Peyer's patch (tissue), 4 donors: ENCODE results near the gene OSBPL5. TPM values are rescaled to one million over a fixed set of nuclear protein-coding genes. Genes with fewer than 3 reads are reported as not detected.

Experiments
- DNase-seq, 3 donors: peaks; one replicate each; pipeline ENCODE4 v3.0.0-alpha.2; 2017 to 2019
- H3K27ac ChIP-seq, 4 donors: fragments of 200-600 bp; sonication (generic); one replicate each; pipeline ENCODE4 v1.5.1; 2016 to 2019
- H3K27me3 ChIP-seq, 2 donors: fragments of 200-600 bp; sonication (generic); one replicate each; pipeline ENCODE4 v1.5.1; 2019
- H3K36me3 ChIP-seq, 3 donors: fragments of 200-600 bp; sonication (generic); one replicate each; pipeline ENCODE4 v1.5.1; 2016 to 2019
- H3K4me1 ChIP-seq, 4 donors: fragments of 200-600 bp; sonication (generic); one replicate each; pipeline ENCODE4 v1.5.1; 2016 to 2019
- H3K4me3 ChIP-seq, 4 donors: fragments of 200-600 bp; sonication (generic); 1 replicate in 3 of 4; 2 replicates in 1 of 4; pipeline ENCODE4 v1.5.1; 2016 to 2019; ENCODE audit warnings: mild to moderate bottlenecking in 1 of 4
- H3K9me3 ChIP-seq, 4 donors: fragments of 200-600 bp; sonication (generic); one replicate each; pipeline ENCODE4 v1.5.1; 2016 to 2019; ENCODE audit warnings: mild to moderate bottlenecking in 1 of 4
- POLR2A ChIP-seq, 2 donors: fragments of 450-650 bp; IDR thresholded peaks; one replicate each; pipeline ENCODE4 v1.5.1; 2017; ENCODE audit warnings: antibody characterized with exemption in 2 of 2, mild to moderate bottlenecking in 2 of 2, moderate library complexity in 2 of 2
- total RNA-seq, 4 donors: library from RNA; depleted of rRNA; stranded (reverse); fragments of >200 nt; gene quantifications; one replicate each; pipeline ENCODE4 v1.1.0, GENCODE V29; 2016
- TF ChIP-seq, protein P1 (sequence below), 6 experiments: fragments of 450-650 bp in 4 of 6; fragments of 200-600 bp in 2 of 6; sonication (generic) in 1 of 6; IDR thresholded peaks; one replicate each; pipeline ENCODE4 v1.5.1; 2017 to 2019; ENCODE audit warnings: antibody characterized with exemption in 6 of 6, mild to moderate bottlenecking in 3 of 6, moderate library complexity in 1 of 6

Gene OSBPL5
- total RNA-seq, 4 donors from 2014 or later = 39.8 to 110 (median 73.2) TPM

DNA sequence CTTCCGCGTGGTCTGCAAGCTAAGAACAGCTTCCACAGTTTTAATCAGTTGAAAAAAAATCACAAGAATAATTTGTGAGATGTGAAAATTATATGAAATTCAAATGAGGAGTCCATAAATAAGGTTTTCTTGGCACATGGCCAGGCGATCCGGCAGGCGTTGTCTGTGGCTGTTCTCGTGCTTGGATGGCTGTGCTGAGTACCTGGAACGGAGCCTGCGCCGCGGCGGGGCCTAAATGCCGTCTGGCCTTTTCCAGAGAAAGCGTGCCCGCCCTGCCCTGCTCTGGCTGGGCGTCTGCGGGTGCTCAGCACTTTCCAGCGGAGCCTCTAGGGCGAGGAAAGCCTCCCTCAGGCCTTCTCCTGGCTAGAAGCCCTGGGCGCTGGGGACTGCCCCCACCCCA, 41.8 kb downstream of the OSBPL5 start:
- Histone ChIP-seq H3K4me1 (peaks cover 0 to 50% (median 0%) of the 10 kb centered on the region in 4 donors), H3K27me3 (no peaks in the 10 kb centered on the region), H3K9me3 (no peaks in the 10 kb centered on the region), H3K4me3 (no peak overlapping the region), H3K36me3 (peaks cover 0 to 38% (median 0%) of the 10 kb centered on the region in 3 donors), H3K27ac (peak overlapping the region in 1 of 4 donors; percentile 59)
- DNase-seq = peak in 1 of 3 donors; percentile 69
- TF ChIP-seq, protein P1, sequence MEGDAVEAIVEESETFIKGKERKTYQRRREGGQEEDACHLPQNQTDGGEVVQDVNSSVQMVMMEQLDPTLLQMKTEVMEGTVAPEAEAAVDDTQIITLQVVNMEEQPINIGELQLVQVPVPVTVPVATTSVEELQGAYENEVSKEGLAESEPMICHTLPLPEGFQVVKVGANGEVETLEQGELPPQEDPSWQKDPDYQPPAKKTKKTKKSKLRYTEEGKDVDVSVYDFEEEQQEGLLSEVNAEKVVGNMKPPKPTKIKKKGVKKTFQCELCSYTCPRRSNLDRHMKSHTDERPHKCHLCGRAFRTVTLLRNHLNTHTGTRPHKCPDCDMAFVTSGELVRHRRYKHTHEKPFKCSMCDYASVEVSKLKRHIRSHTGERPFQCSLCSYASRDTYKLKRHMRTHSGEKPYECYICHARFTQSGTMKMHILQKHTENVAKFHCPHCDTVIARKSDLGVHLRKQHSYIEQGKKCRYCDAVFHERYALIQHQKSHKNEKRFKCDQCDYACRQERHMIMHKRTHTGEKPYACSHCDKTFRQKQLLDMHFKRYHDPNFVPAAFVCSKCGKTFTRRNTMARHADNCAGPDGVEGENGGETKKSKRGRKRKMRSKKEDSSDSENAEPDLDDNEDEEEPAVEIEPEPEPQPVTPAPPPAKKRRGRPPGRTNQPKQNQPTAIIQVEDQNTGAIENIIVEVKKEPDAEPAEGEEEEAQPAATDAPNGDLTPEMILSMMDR (IDR thresholded peaks at IDR 0.05) = no peak
- TF ChIP-seq POLR2A (IDR thresholded peaks at IDR 0.05) = no peak

DNA sequence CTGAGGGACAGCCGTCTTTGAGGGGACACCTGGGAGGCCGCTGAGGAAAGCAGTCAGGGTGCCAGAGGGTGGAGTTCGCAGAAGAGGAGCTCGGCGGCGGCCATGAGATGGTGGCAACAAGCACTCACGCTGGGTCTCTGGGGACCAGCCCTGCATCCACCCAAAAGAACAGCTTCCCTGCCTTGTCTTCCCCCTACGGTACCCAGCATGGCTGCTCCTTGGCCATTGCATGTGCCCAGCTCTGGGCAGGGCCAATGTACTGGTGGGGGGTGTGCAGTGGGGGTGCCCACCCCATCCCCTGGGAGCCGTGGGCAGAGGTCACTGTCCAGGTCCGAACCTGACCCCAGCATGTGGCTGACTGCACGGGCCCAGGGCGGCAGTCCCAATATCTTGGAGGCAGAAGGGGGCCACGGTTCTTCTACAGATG, 42.3 kb downstream of the OSBPL5 start:
- no peak overlapping the region for H3K27ac ChIP-seq
- H3K27me3 ChIP-seq = no peaks in the 10 kb centered on the region
- H3K36me3 ChIP-seq = peaks cover 0 to 38% (median 0%) of the 10 kb centered on the region in 3 donors
- H3K9me3 ChIP-seq = no peaks in the 10 kb centered on the region
- DNase-seq = peak in 1 of 3 donors; percentile 39
- H3K4me3 ChIP-seq = no peak overlapping the region
- TF ChIP-seq, protein P1 (IDR thresholded peaks at IDR 0.05) = no peak
- TF ChIP-seq POLR2A (IDR thresholded peaks at IDR 0.05) = no peak
- H3K4me1 ChIP-seq = peaks cover 0 to 49% (median 0%) of the 10 kb centered on the region in 4 donors

DNA sequence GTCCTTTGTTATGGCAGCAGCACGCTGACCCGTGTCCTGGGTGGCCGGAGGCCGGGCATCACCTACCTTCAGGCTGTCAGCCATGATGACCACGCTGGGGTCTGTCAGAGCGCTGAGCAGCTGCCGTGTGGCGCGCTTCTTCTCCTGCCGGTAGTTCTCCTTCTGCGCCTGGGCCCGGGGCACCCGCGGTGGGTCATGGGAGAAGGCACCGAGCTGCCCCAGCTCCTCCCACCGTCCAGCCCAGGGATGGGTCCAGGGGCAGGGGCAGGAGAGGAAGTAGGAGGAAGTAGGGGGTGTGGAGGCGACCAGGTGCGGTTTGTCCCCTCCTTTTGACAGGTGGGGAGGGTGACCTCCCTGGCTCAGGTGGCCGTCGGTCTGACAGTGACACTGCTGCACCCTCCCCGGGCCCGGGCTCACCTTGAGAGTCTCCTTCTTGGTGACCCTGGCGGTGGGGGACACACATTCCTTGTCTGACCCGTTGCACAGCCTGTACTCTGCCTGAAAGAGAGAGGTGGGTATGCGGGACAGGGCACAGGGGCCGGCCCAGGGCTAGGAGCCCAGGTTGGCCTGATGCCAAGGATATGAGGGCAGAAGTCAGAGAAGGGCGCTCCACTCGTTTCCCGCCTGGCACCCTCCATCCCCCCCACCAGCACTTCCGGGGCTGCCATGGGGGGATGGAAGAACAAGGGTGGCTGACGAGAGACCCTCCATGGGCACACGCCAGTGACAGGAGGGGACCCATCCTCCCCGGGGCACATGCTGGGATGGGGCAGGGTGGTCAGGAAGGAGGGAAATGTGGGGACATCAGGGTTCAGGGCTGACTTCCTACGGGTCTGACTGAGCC, 43.0 kb downstream of the OSBPL5 start:
- Histone ChIP-seq H3K36me3 (peaks cover 0 to 38% (median 0%) of the 10 kb centered on the region in 3 donors), H3K27ac (no peak overlapping the region), H3K9me3 (no peaks in the 10 kb centered on the region), H3K4me3 (no peak overlapping the region), H3K27me3 (no peaks in the 10 kb centered on the region), H3K4me1 (peaks cover 0 to 43% (median 0%) of the 10 kb centered on the region in 4 donors)
- TF ChIP-seq POLR2A (IDR thresholded peaks at IDR 0.05) = no peak
- TF ChIP-seq, protein P1 (IDR thresholded peaks at IDR 0.05) = no peak
- DNase-seq = peak in 2 of 3 donors; percentile 41 to 46

DNA sequence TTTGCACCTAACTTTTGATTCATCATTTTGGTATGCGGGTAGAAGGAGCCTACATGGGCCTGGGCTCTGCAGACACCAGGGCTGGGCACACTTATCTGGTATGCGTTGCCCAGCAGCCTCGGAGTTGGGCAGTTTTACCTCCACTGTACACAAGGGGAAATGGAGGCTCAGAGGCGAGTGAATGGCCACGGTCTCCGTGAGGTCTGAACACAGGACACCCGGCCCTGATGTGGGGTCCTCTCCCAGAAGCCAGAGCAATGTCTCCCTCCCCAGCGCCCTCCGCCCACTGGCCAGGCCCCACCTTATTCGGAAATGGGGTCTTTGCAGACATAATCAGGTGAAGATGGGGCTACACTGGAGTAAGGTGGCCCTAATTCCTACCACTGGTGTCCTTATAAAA, 43.7 kb downstream of the OSBPL5 start:
- no peaks in the 10 kb centered on the region for H3K9me3 ChIP-seq
- peaks cover 0 to 37% (median 0%) of the 10 kb centered on the region in 4 donors for H3K4me1 ChIP-seq
- H3K4me3 ChIP-seq = no peak overlapping the region
- H3K27me3 ChIP-seq = no peaks in the 10 kb centered on the region
- DNase-seq = peak in 2 of 3 donors; percentile 11 to 36
- no peak overlapping the region for H3K27ac ChIP-seq
- peaks cover 0 to 38% (median 0%) of the 10 kb centered on the region in 3 donors for H3K36me3 ChIP-seq
- TF ChIP-seq, protein P1 (IDR thresholded peaks at IDR 0.05) = no peak
- no peak for TF ChIP-seq POLR2A (IDR thresholded peaks at IDR 0.05)

DNA sequence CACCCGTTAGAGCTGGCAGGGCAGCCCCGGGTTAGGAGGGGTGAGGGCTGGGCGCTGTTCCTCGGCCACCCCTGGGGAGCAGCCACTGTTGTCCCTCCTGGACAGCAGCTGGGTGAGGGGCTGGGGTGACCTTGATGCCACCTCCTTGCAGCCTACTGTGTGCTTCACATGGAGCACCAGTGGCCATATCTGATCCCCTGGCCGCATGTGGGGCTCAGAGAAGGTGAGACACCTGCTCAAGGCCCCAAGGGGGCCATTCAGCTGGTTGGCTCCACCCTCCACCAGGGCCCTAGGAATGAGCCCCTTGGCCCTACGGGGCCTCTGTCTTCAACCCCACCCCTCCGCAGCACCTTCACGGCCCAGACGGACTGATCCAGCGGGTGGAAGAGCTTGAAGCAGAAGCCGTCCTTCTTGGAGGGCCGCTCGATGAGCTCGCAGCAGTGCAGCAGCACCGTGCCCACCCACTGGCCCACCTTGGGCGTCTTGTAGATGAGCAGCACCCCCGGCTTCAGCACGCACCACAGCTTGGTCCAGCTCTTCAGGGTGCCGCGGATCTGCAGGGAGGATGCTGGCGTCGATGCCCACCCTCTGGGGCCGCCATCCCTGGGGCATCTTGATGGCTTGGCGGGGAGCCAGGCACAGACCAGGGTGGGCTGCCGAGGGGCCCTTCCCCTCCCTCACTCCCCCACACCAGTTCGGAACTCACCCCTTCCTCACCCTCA, 44.9 kb downstream of the OSBPL5 start:
- Histone ChIP-seq H3K27ac (no peak overlapping the region), H3K4me3 (no peak overlapping the region), H3K4me1 (peaks cover 0 to 27% (median 0%) of the 10 kb centered on the region in 4 donors), H3K27me3 (no peaks in the 10 kb centered on the region), H3K36me3 (peaks cover 0 to 38% (median 0%) of the 10 kb centered on the region in 3 donors), H3K9me3 (no peaks in the 10 kb centered on the region)
- TF ChIP-seq POLR2A (IDR thresholded peaks at IDR 0.05) = no peak
- TF ChIP-seq, protein P1 (IDR thresholded peaks at IDR 0.05) = no peak
- peak in 2 of 3 donors; percentile 40 to 44 for DNase-seq
